ENCODE measurements around the gene DNAJC7. TPM values are rescaled to one million over a fixed set of nuclear protein-coding genes. Genes with fewer than 3 reads are reported as not detected.

Gene DNAJC7
- total RNA-seq, 4 donors from 2014 or later: 43.1 to 51.1 (median 44.4) TPM

- Histone ChIP-seq H3K27ac (replicated peaks in 1 of 4) (peak overlapping the region in 1 of 4 donors; percentile 36), H3K4me1 (peaks cover 31 to 88% (median 83%) of the 10 kb centered on the region in 4 donors), H3K9me3 (no peaks in the 10 kb centered on the region), H3K4me3 (no peak overlapping the region), H3K36me3 (peaks cover 47 to 78% (median 63%) of the 10 kb centered on the region in 4 donors), H3K27me3 (no peaks in the 10 kb centered on the region)
- TF ChIP-seq POLR2A (IDR thresholded peaks at IDR 0.05; ENCODE audit: low read depth): no peak
- no peak for TF ChIP-seq POLR2AphosphoS5 (IDR thresholded peaks at IDR 0.05)
- TF ChIP-seq EP300 (IDR thresholded peaks at IDR 0.05): no peak
- TF ChIP-seq CTCF (IDR thresholded peaks at IDR 0.05): no peak
- DNase-seq (ENCODE audit: extremely low spot score): no peak
- 70% methylated on average over 4 of the region's 5 CpGs for WGBS
- intact Hi-C loops (cut with DNase I): no loop called here
Observed at GRCh38 chr17:41970901-41971331, 46.3 kb downstream of the DNAJC7 start.

- DNase-seq (ENCODE audit: extremely low spot score): no peak
- H3K4me3 ChIP-seq: peak overlapping the region; percentile 21 to 99 (median 95)
- H3K36me3 ChIP-seq: peaks cover 27 to 55% (median 41%) of the 10 kb centered on the region in 4 donors
- no peaks in the 10 kb centered on the region for H3K27me3 ChIP-seq
- WGBS: 86% methylated on average over 9 of the region's 10 CpGs
- intact Hi-C loops (cut with DNase I): loop anchor here (5.0 kb wide), 1 partner anchor 149 kb away; no protein-coding TSS in a partner anchor
- H3K27ac ChIP-seq (replicated peaks in 1 of 4): peak overlapping the region in 3 of 4 donors; percentile 92 to 93 (median 93)
- peaks cover 36 to 79% (median 76%) of the 10 kb centered on the region in 4 donors for H3K4me1 ChIP-seq
- no peak for TF ChIP-seq POLR2A (IDR thresholded peaks at IDR 0.05; ENCODE audit: low read depth)
- TF ChIP-seq CTCF (IDR thresholded peaks at IDR 0.05): no peak
- TF ChIP-seq EP300 (IDR thresholded peaks at IDR 0.05): no peak
- no peak for TF ChIP-seq POLR2AphosphoS5 (IDR thresholded peaks at IDR 0.05)
- no peaks in the 10 kb centered on the region for H3K9me3 ChIP-seq
Observed at GRCh38 chr17:41968676-41969075, 48.6 kb downstream of the DNAJC7 start.

GRCh38 chr17:41967921-41968578 is 49.2 kb downstream of the DNAJC7 start:
- Histone ChIP-seq H3K36me3 (peaks cover 21 to 49% (median 34%) of the 10 kb centered on the region in 4 donors), H3K4me1 (peaks cover 30 to 74% (median 71%) of the 10 kb centered on the region in 4 donors), H3K27me3 (no peaks in the 10 kb centered on the region), H3K4me3 (peak overlapping the region; percentile 91 to 99 (median 95)), H3K9me3 (no peaks in the 10 kb centered on the region), H3K27ac (replicated peaks in 1 of 4) (peak overlapping the region; percentile 92 to 93 (median 92))
- intact Hi-C loops (cut with DNase I): loop anchor here (2.0 to 5.0 kb wide), 2 partner anchors 51 to 149 kb away; no protein-coding TSS in a partner anchor
- no peak for DNase-seq (ENCODE audit: extremely low spot score)
- TF ChIP-seq POLR2AphosphoS5 (IDR thresholded peaks at IDR 0.05) (peak in 1 of 2 donors; percentile 18), CTCF (IDR thresholded peaks at IDR 0.05) (no peak), EP300 (IDR thresholded peaks at IDR 0.05) (no peak), POLR2A (IDR thresholded peaks at IDR 0.05; ENCODE audit: low read depth) (no peak)
- 86% methylated on average over 20 of the region's 37 CpGs for WGBS

GRCh38 chr17:41967141-41967920 is 49.9 kb downstream of the DNAJC7 start:
- DNase-seq (ENCODE audit: extremely low spot score): no peak
- no peaks in the 10 kb centered on the region for H3K27me3 ChIP-seq
- peaks cover 26 to 73% (median 70%) of the 10 kb centered on the region in 4 donors for H3K4me1 ChIP-seq
- intact Hi-C loops (cut with DNase I): loop anchor here (2.0 to 5.0 kb wide), 2 partner anchors 51 to 150 kb away; no protein-coding TSS in a partner anchor
- peaks cover 18 to 42% (median 27%) of the 10 kb centered on the region in 4 donors for H3K36me3 ChIP-seq
- peak overlapping the region; percentile 91 to 99 (median 95) for H3K4me3 ChIP-seq
- peak overlapping the region; percentile 92 to 93 (median 92) for H3K27ac ChIP-seq (replicated peaks in 1 of 4)
- TF ChIP-seq POLR2AphosphoS5 (IDR thresholded peaks at IDR 0.05) (peak in 1 of 2 donors; percentile 8), EP300 (IDR thresholded peaks at IDR 0.05) (no peak), CTCF (IDR thresholded peaks at IDR 0.05) (no peak)
- no peaks in the 10 kb centered on the region for H3K9me3 ChIP-seq
- WGBS: 10% methylated on average over 6 of the region's 39 CpGs

All from esophagus muscularis mucosa (tissue), 4 donors.